ENCODE results near the gene PRKRA. TPM values are rescaled to one million over a fixed set of nuclear protein-coding genes. Genes with fewer than 3 reads are reported as not detected.
A peak's percentile ranks its signal among the peaks of the same experiment; 100 is the strongest.

PRKRA gene
- polyA plus RNA-seq, 1 donor from 2014 or later = 91.8 TPM

DNA sequence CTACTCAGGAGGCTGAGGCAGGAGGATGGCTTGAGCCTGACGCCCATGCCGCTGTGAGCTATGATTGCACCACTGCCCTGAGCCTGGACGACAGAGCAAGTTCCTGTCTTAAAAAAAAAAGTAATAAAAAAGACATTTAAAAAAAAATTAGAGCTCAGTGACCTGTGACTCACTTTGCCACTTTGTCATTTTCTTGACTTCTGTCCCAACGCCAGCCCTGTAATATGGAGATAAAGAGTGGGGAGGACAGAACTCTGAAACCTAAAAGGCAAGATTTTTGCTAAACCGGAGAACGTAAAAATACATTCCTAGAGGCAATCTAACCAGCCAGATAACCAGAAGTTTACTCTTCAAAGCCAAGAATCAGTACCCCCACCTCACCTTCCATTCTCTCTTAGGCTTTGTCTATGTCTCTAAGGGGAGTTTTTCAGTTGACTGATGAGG lies 49.0 kb downstream of the PRKRA start:
- Histone ChIP-seq H3F3A (ENCODE audit: insufficient read depth, low read length, poor library complexity, severe bottlenecking) (no peaks in the 10 kb centered on the region), H3K9me3 (ENCODE audit: low read length) (no peaks in the 10 kb centered on the region), H3K9me2 (ENCODE audit: insufficient read depth, low read length) (no peaks in the 10 kb centered on the region), H3K27ac (ENCODE audit: low read length) (no peak overlapping the region), H2AFZ (ENCODE audit: low read depth, low read length) (no peak overlapping the region), H3K79me2 (replicated peaks; ENCODE audit: insufficient read depth, low read length) (no peaks in the 10 kb centered on the region), H3K27me3 (ENCODE audit: insufficient read depth, low read depth, low read length) (no peaks in the 10 kb centered on the region), H3K9ac (ENCODE audit: low read length) (no peak overlapping the region), H4K20me1 (ENCODE audit: insufficient read depth) (no peaks in the 10 kb centered on the region), H3K36me3 (ENCODE audit: insufficient read depth, low read length) (no peaks in the 10 kb centered on the region), H3K4me3 (ENCODE audit: low read length) (no peak overlapping the region), H3K4me2 (ENCODE audit: low read length) (no peak overlapping the region)
- TF ChIP-seq, protein P1, sequence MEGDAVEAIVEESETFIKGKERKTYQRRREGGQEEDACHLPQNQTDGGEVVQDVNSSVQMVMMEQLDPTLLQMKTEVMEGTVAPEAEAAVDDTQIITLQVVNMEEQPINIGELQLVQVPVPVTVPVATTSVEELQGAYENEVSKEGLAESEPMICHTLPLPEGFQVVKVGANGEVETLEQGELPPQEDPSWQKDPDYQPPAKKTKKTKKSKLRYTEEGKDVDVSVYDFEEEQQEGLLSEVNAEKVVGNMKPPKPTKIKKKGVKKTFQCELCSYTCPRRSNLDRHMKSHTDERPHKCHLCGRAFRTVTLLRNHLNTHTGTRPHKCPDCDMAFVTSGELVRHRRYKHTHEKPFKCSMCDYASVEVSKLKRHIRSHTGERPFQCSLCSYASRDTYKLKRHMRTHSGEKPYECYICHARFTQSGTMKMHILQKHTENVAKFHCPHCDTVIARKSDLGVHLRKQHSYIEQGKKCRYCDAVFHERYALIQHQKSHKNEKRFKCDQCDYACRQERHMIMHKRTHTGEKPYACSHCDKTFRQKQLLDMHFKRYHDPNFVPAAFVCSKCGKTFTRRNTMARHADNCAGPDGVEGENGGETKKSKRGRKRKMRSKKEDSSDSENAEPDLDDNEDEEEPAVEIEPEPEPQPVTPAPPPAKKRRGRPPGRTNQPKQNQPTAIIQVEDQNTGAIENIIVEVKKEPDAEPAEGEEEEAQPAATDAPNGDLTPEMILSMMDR (IDR thresholded peaks at IDR 0.05; ENCODE audit: poor library complexity, severe bottlenecking) = no peak
- TF ChIP-seq MXI1 (conservative IDR thresholded peaks at IDR 0.05; ENCODE audit: poor library complexity, severe bottlenecking) = no peak
- TF ChIP-seq EP300 (conservative IDR thresholded peaks at IDR 0.05; ENCODE audit: poor library complexity, severe bottlenecking) = no peak
- TF ChIP-seq POLR2AphosphoS5 (IDR thresholded peaks at IDR 0.05) = no peak
- no peak for TF ChIP-seq EZH2 (IDR thresholded peaks at IDR 0.05; ENCODE audit: borderline replicate concordance, insufficient read depth, low read length, poor library complexity, severe bottlenecking)
- no peak for TF ChIP-seq RAD21 (conservative IDR thresholded peaks at IDR 0.05)
- TF ChIP-seq, protein P2, sequence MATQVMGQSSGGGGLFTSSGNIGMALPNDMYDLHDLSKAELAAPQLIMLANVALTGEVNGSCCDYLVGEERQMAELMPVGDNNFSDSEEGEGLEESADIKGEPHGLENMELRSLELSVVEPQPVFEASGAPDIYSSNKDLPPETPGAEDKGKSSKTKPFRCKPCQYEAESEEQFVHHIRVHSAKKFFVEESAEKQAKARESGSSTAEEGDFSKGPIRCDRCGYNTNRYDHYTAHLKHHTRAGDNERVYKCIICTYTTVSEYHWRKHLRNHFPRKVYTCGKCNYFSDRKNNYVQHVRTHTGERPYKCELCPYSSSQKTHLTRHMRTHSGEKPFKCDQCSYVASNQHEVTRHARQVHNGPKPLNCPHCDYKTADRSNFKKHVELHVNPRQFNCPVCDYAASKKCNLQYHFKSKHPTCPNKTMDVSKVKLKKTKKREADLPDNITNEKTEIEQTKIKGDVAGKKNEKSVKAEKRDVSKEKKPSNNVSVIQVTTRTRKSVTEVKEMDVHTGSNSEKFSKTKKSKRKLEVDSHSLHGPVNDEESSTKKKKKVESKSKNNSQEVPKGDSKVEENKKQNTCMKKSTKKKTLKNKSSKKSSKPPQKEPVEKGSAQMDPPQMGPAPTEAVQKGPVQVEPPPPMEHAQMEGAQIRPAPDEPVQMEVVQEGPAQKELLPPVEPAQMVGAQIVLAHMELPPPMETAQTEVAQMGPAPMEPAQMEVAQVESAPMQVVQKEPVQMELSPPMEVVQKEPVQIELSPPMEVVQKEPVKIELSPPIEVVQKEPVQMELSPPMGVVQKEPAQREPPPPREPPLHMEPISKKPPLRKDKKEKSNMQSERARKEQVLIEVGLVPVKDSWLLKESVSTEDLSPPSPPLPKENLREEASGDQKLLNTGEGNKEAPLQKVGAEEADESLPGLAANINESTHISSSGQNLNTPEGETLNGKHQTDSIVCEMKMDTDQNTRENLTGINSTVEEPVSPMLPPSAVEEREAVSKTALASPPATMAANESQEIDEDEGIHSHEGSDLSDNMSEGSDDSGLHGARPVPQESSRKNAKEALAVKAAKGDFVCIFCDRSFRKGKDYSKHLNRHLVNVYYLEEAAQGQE (IDR thresholded peaks at IDR 0.05; ENCODE audit: borderline replicate concordance) = no peak
- no peak for TF ChIP-seq SMC3 (conservative IDR thresholded peaks at IDR 0.05; ENCODE audit: poor library complexity)
- TF ChIP-seq TAF1 (IDR thresholded peaks at IDR 0.05; ENCODE audit: low read depth) = no peak

DNA sequence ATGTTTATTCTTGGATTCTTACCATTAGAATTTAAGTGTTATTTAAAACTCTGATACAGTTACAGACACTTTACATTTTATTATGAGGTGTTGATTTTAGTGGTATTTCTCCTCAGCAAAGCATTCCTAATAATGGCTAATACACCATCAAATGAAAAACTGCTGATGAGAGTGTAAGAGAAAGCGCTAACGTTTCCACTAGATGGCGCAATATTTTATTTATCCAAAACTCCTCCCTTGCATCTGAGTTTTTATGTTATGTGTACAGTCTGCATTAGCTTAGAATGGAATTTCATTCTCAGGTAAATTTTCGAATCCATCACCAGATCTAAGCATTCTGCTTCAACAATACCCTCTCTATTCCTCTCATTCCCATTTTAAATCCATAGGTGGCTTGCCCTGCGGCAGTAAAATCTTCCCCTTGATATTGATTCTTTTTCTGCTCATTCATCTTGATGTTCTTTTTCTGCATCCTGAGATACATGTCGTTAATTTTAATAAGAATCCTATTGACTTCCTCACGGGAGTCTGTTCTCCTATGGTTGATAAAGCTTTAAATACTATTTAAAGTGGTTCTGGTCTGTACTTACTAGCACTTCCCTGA lies 53.9 kb downstream of the PRKRA start:
- Histone ChIP-seq H4K20me1 (ENCODE audit: insufficient read depth) (no peaks in the 10 kb centered on the region), H3K4me3 (ENCODE audit: low read length) (no peak overlapping the region), H3K27ac (ENCODE audit: low read length) (no peak overlapping the region), H3K36me3 (ENCODE audit: insufficient read depth, low read length) (no peaks in the 10 kb centered on the region), H3K9me3 (ENCODE audit: low read length) (no peaks in the 10 kb centered on the region), H2AFZ (ENCODE audit: low read depth, low read length) (no peak overlapping the region), H3K4me2 (ENCODE audit: low read length) (no peak overlapping the region), H3K27me3 (ENCODE audit: insufficient read depth, low read depth, low read length) (no peaks in the 10 kb centered on the region), H3K79me2 (replicated peaks; ENCODE audit: insufficient read depth, low read length) (no peaks in the 10 kb centered on the region), H3K9ac (ENCODE audit: low read length) (no peak overlapping the region), H3F3A (ENCODE audit: insufficient read depth, low read length, poor library complexity, severe bottlenecking) (no peaks in the 10 kb centered on the region), H3K9me2 (ENCODE audit: insufficient read depth, low read length) (no peaks in the 10 kb centered on the region)
- no peak for TF ChIP-seq POLR2AphosphoS5 (IDR thresholded peaks at IDR 0.05)
- TF ChIP-seq EZH2 (IDR thresholded peaks at IDR 0.05; ENCODE audit: borderline replicate concordance, insufficient read depth, low read length, poor library complexity, severe bottlenecking) = no peak
- TF ChIP-seq, protein P1 (IDR thresholded peaks at IDR 0.05; ENCODE audit: poor library complexity, severe bottlenecking) = peak; percentile 70
- TF ChIP-seq, protein P2 (IDR thresholded peaks at IDR 0.05; ENCODE audit: borderline replicate concordance) = no peak
- TF ChIP-seq TAF1 (IDR thresholded peaks at IDR 0.05; ENCODE audit: low read depth) = no peak
- TF ChIP-seq RAD21 (conservative IDR thresholded peaks at IDR 0.05) = peak; percentile 58
- TF ChIP-seq MXI1 (conservative IDR thresholded peaks at IDR 0.05; ENCODE audit: poor library complexity, severe bottlenecking) = no peak
- TF ChIP-seq SMC3 (conservative IDR thresholded peaks at IDR 0.05; ENCODE audit: poor library complexity) = peak; percentile 71
- TF ChIP-seq EP300 (conservative IDR thresholded peaks at IDR 0.05; ENCODE audit: poor library complexity, severe bottlenecking) = no peak
